Psoas muscle (tissue), 8 donors: ENCODE results near the gene UTP14C. TPM values are rescaled to one million over a fixed set of nuclear protein-coding genes. Genes with fewer than 3 reads are reported as not detected.
A peak's percentile ranks its signal among the peaks of the same experiment; 100 is the strongest.

Experiments
- ATAC-seq, 4 donors: fragments of 200-7000 bp; cut with Tn5 transposase; one replicate each; pipeline ENCODE4 v1.9.1; 2020; ENCODE audit warnings: moderate library complexity in 3 of 4, mild to moderate bottlenecking in 2 of 4
- DNase-seq, 2 donors: peaks; one replicate each; pipeline ENCODE4 v3.0.0-alpha.2; 2020
- H3K27ac ChIP-seq: fragments of 200-600 bp; one replicate; pipeline ENCODE4 v1.8.0; 2022
- H3K27me3 ChIP-seq, 3 donors: fragments of 200-600 bp in 1 of 3; one replicate each; pipeline versions ENCODE4 v1.6.1 to v1.8.0; 2013 to 2022; ENCODE audit warnings: low read length in 2 of 3, mild to moderate bottlenecking in 2 of 3, moderate library complexity in 1 of 3; ENCODE audit not compliant: insufficient read depth in 3 of 3
- H3K36me3 ChIP-seq, 2 donors: fragments of 200-600 bp in 1 of 2; one replicate each; pipeline versions ENCODE4 v1.6.1 to v1.8.0; 2013 to 2022; ENCODE audit warnings: low read depth in 1 of 2, mild to moderate bottlenecking in 1 of 2, moderate library complexity in 1 of 2; ENCODE audit not compliant: insufficient read depth in 1 of 2
- H3K4me1 ChIP-seq: fragments of 200-600 bp; one replicate; pipeline ENCODE4 v1.8.0; 2022
- H3K4me3 ChIP-seq: fragments of 200-600 bp; one replicate; pipeline ENCODE4 v1.8.0; 2022; ENCODE audit warnings: mild to moderate bottlenecking
- H3K9me3 ChIP-seq: fragments of 200-600 bp; one replicate; pipeline ENCODE4 v1.8.0; 2022
- WGBS, 3 donors: extraction: QIAGEN DNeasy Blood & Tissue Kit; methylation state at CpG; one replicate each; pipeline versions ENCODE4 v1.1.6 to v1.1.7; 2013; 5-methylcytosine and 5-hydroxymethylcytosine counted together
- intact Hi-C, 2 donors: fragments of 100-400 bp; cut with DNase I; formaldehyde crosslinking; loops; one replicate each; pipeline versions ENCODE4 v1.11.0 to v1.14.2; 2022
- polyA plus RNA-seq, 3 donors: library from polyadenylated mRNA; stranded (reverse); fragments of 200-250 nt; gene quantifications; one replicate each; pipeline ENCODE4 v1.2.3, GENCODE V29; 2013
- total RNA-seq, 4 donors: library from RNA; stranded (reverse); fragmentation: NEBNext Ultra II Directional in 2 of 4; extraction: Animal tissue kit (Norgen Biotek cat#: 25700) in 2 of 4; gene quantifications; one replicate each; pipeline versions ENCODE4 v1.2.1 to v1.2.4, GENCODE V29; 2021 to 2023
- TF ChIP-seq, protein P1 (sequence below): fragments of 200-600 bp; IDR thresholded peaks from one replicate; pipeline ENCODE4 v1.8.0; 2022; ENCODE audit warnings: antibody characterized with exemption
- donor health status: healthy with polysubstance abuse.
- donor health status: DM: no; HTN: no; CAD: no; lungs with moderate emphysema.
- donor health status: Bipolar disorder and iron deficiency.
- donor health status: healthy.
- donor health status: DM: yes; HTN: yes; CAD: no.
- donor health status: DM: no; HTN: no; CAD: no.
- donor health status: DM: no; HTN: no; CAD: no.
- donor health status: DM: yes; HTN: yes; CAD: no.

Gene UTP14C
- total and polyA plus RNA-seq, 7 donors: 5.0 to 10.9 (median 9.0) TPM

DNA sequence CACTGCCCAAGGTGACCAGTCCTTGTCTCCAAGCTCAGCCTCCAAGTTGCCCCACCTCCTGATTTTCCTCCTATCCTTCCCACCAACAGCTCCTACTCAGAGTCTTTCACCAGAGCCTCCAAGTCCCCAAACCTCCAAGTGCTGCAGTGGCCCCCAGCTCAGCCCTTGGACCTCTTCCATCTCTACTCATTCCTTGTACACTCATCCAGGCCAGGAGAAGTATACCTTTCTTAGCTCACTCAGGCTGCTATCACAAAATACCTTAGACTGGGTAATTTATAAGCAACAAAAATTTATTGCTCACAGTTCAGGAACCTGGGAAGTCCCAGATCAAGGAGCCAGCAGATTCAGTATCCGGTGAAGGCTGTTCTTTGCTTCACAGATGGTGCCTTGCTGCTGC lies 24.6 kb upstream of the UTP14C start:
- DNase-seq: no peak
- peaks cover 28% of the 10 kb centered on the region for H3K4me1 ChIP-seq
- WGBS, 3 donors: 57 to 69% (median 59%) methylated on average over 1 of the region's 1 CpG
- no peak overlapping the region for H3K27ac ChIP-seq
- H3K9me3 ChIP-seq: no peaks in the 10 kb centered on the region
- intact Hi-C loops: loop anchor here (2.0 to 10.0 kb wide), 3 partner anchors 127 to 455 kb away; partner anchors contain the start of genes NEK5 (in 2 of the 2), CKAP2 (in 1 of the 2) and VPS36 (in 1 of the 2)
- TF ChIP-seq, protein P1, sequence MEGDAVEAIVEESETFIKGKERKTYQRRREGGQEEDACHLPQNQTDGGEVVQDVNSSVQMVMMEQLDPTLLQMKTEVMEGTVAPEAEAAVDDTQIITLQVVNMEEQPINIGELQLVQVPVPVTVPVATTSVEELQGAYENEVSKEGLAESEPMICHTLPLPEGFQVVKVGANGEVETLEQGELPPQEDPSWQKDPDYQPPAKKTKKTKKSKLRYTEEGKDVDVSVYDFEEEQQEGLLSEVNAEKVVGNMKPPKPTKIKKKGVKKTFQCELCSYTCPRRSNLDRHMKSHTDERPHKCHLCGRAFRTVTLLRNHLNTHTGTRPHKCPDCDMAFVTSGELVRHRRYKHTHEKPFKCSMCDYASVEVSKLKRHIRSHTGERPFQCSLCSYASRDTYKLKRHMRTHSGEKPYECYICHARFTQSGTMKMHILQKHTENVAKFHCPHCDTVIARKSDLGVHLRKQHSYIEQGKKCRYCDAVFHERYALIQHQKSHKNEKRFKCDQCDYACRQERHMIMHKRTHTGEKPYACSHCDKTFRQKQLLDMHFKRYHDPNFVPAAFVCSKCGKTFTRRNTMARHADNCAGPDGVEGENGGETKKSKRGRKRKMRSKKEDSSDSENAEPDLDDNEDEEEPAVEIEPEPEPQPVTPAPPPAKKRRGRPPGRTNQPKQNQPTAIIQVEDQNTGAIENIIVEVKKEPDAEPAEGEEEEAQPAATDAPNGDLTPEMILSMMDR: no peak
- peak overlapping the region; percentile 6 for H3K4me3 ChIP-seq
- no peaks in the 10 kb centered on the region for H3K36me3 ChIP-seq
- H3K27me3 ChIP-seq: no peaks in the 10 kb centered on the region
- ATAC-seq: no peak

DNA sequence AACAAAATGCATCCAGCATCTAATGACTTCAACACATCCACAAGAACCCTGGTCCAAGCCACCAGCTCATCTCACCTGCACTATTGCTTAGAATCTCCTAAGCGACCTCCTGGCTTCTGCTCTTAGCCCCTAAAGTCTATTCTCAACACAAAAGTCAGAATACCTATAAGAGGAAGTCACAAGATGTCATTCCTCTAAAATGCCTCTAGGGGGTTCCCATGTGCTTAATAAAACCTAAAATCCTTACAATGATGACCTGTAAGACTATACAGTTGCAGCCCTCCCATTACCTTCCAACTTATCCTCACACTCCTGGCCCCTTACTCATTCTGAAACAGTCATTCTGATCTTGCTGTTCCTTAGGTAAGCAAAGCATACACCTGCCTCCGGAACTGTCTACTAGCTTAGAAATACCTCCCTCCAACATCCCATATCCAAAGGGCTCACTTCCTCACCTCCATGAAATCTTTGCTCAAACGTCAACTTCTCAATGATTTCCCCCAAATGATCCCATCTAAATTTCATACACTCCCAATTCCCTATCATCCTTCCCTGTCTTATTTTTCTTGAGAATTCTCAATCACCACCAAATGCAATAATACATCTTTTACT lies 23.3 kb upstream of the UTP14C start:
- TF ChIP-seq, protein P1: peak; percentile 65
- Histone ChIP-seq H3K4me1 (peaks cover 16% of the 10 kb centered on the region), H3K4me3 (no peak overlapping the region), H3K27me3 (no peaks in the 10 kb centered on the region), H3K36me3 (no peaks in the 10 kb centered on the region), H3K9me3 (no peaks in the 10 kb centered on the region), H3K27ac (no peak overlapping the region)
- ATAC-seq (peak in 2 of 4 donors; percentile 37 to 62), DNase-seq (no peak)
- WGBS, 3 donors: 61 to 62% (median 61%) methylated on average over 3 of the region's 3 CpGs
- intact Hi-C loops: loop anchor here (2.0 to 10.0 kb wide), 2 partner anchors 128 to 454 kb away; partner anchors contain the start of genes CKAP2 (in 1 of the 2), NEK5 (in 1 of the 2) and VPS36 (in 1 of the 2)

DNA sequence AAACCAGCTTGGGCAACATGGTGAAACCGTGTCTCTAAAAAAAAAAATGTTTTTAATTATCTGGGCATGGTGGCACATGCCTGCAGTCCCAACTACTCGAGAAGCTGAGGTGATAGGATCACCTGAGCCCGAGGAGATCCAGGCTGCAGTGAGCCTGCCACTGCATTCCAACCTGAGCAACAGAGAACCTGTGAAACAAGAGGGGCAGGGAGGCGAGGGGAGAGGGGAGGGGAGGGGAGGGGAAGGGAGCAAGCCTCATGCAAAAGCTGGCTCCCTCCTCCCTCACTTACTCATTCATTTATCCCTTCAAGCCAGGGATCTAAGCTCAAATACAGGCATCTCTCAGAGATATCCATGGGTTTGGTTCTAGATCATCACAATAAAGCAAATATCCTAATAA lies 22.1 kb upstream of the UTP14C start:
- WGBS, 3 donors: 69 to 83% (median 81%) methylated on average over 3 to 4 of the region's 4 CpGs
- Histone ChIP-seq H3K27me3 (no peaks in the 10 kb centered on the region), H3K9me3 (no peaks in the 10 kb centered on the region), H3K27ac (no peak overlapping the region), H3K36me3 (no peaks in the 10 kb centered on the region), H3K4me1 (peaks cover 13% of the 10 kb centered on the region), H3K4me3 (no peak overlapping the region)
- DNase-seq: no peak
- TF ChIP-seq, protein P1: no peak
- ATAC-seq: no peak
- intact Hi-C loops: loop anchor here in 1 of 2 donors (10.0 kb wide), 1 partner anchor 452 kb away; the partner anchor contains the start of genes CKAP2 and VPS36

DNA sequence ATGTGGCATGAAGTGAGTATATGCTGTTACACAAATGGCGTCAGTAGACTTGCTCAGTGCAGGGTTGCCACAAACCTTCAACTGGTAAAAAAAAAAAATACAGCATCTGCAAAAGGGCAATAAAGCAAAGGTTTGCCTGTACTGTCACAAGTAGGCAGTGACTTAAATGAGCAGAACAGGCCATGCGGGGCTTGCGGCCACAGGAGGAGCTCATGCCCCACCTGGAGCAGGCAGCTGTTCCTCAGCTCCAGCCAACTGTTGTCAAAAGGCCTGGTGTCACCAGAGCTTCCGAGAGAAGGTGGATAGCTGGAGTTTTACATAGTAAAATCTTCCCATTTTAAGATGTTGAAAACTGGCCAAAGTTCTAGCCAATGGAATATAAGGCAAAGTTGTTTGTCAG lies 20.9 kb upstream of the UTP14C start:
- intact Hi-C loops: loop anchor here in 1 of 2 donors (10.0 kb wide), 1 partner anchor 451 kb away; the partner anchor contains the start of genes CKAP2 and VPS36
- 37 to 57% (median 47%) methylated on average over 4 of the region's 4 CpGs for WGBS, 3 donors

More for the DNA sequence above, 20.9 kb upstream of the UTP14C start:
- DNase-seq (no peak), ATAC-seq (peak; percentile 66 to 81 (median 72))
- no peaks in the 10 kb centered on the region for H3K9me3 ChIP-seq
- H3K4me3 ChIP-seq: no peak overlapping the region
- H3K27me3 ChIP-seq: no peaks in the 10 kb centered on the region
- H3K36me3 ChIP-seq: no peaks in the 10 kb centered on the region
- H3K4me1 ChIP-seq: peaks cover 10% of the 10 kb centered on the region
- H3K27ac ChIP-seq: no peak overlapping the region
- TF ChIP-seq, protein P1: peak; percentile 17
